ENCODE data around the gene CLEC2D. TPM values are rescaled to one million over a fixed set of nuclear protein-coding genes. Genes with fewer than 3 reads are reported as not detected.
A peak's percentile ranks its signal among the peaks of the same experiment; 100 is the strongest.
"Not testable (repeated sequence)": the region's sequence is repeated elsewhere in the genome, so short reads cannot be mapped to it uniquely, and the experiment has no call there.

The CLEC2D gene
- total and polyA plus RNA-seq, 10 of the 15 experiments (the other 5 are each of a cell fraction or from before 2014, with no cell fraction given), result 4.6 to 29.8 (median 16.0) TPM

DNA sequence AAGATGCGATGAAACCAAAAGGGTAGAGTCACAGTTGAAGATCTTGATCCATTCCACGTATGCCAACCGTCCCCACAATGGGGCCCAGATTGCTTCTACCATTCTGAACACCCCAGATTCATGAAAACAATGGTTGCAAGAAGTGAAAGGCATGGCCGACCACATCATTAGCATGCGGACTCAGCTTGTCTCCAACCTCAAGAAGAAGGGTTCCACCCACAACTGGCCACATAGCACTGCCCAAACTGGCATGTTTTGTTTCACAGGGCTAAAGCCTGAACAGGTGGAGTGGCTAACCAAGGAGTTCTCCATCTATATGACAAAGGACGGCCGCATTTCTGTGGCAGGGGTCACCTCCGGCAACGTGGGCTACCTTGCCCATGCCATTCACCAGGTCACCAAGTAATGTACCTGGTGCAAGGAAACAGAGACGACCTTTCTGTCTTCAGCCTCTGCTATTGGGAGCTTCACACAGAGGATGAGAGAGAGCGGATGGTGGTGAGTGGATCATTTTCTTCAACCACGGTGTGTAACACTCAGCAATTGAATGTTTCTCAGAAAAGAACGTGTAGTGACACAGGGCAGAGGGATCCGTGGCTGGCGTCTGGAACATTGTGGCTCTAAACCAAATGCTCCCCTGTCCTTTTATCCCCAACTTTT, 26.8 kb upstream of the CLEC2D start:
- intact Hi-C loops (cut with micrococcal nuclease; ENCODE audit: unreplicated experiment), result no loop called here
- no peak for TF ChIP-seq HCFC1 (IDR thresholded peaks at IDR 0.05; ENCODE audit: low read length)
- TF ChIP-seq POU2F2 (IDR thresholded peaks at IDR 0.05; ENCODE audit: borderline replicate concordance, low read depth, low read length), result peak; percentile 66; the same call in 1 of the 3 replicates
- no peaks in the 10 kb centered on the region for H4K20me1 ChIP-seq (ENCODE audit: control insufficient read depth, insufficient read depth)
- FAIRE-seq (no peak), ATAC-seq (peak; percentile 29; the same call in 2 of the 3 replicates), DNase-seq (ENCODE audit: low read depth, low spot score) (no peak)
- WGBS (ENCODE audit: insufficient coverage, insufficient replicate concordance, low lambda C conversion rate, missing lambda C conversion rate), result 32% methylated on average over 15 of the region's 15 CpGs
- no TSS peak for BruUV-seq (replicated peaks)
- no peaks in the 10 kb centered on the region for H3K27me3 ChIP-seq (replicated peaks in 1 of 2; ENCODE audit: control insufficient read depth in 2 of 2, insufficient read depth in 2 of 2, low read length in 1 of 2)
- no peak overlapping the region for H3K9ac ChIP-seq (ENCODE audit: control insufficient read depth, insufficient read depth, low read length)
- H3K79me2 ChIP-seq (ENCODE audit: control insufficient read depth, insufficient read depth, low read length), result no peaks in the 10 kb centered on the region
- H3K4me2 ChIP-seq (ENCODE audit: control insufficient read depth, insufficient read depth), result no peak overlapping the region
- ChIA-PET SMC1A (ENCODE audit: uncharacterized antibody, unreplicated experiment) (interaction anchor here (0.9 kb wide), 1 partner anchor 8 kb away, joined by 3 read pairs; no protein-coding TSS in a partner anchor), CTCF (interaction anchor here (1.5 kb wide), 1 partner anchor 8 kb away, joined by 4 read pairs; no protein-coding TSS in a partner anchor), POLR2A (no interaction called here), RAD21 (ENCODE audit: unreplicated experiment) (no interaction called here)
- H3K36me3 ChIP-seq (ENCODE audit: control insufficient read depth in 2 of 2, insufficient read depth in 2 of 2, low read length in 1 of 2), result no peaks in the 10 kb centered on the region
- H3K27ac ChIP-seq (ENCODE audit: control insufficient read depth, insufficient read depth), result no peak overlapping the region
- no peak overlapping the region for H3K4me3 ChIP-seq
- in situ Hi-C loops (cut with MboI), result no loop called here
- H3K4me1 ChIP-seq (ENCODE audit: control insufficient read depth, insufficient read depth, low read length), result peaks cover 16% of the 10 kb centered on the region
- H3K9me3 ChIP-seq (replicated peaks; ENCODE audit: control insufficient read depth, insufficient read depth, low read length), result peaks cover 8% of the 10 kb centered on the region; the same call in 2 of the 3 replicates
- no peak overlapping the region for H2AFZ ChIP-seq (ENCODE audit: control insufficient read depth, low read depth, low read length)

DNA sequence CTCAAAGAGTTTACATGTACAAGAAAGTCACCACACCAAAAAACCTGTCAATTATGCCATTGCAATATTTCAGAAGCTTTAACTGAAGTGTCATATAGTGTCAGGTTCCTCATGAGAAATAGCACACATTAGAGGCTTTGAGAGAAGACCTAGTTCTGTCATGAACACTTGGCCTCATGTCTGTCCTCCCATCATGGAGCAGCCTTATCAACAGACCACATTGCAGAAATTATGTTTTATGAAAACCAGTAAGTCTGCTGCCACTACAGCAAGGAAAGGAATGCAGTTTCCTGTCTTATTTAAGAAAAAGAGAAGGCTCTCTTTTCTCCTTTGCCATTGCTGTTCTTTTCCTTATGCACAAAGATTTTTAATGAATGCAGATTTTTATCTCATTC, 26.2 kb upstream of the CLEC2D start:
- H3K4me2 ChIP-seq (ENCODE audit: control insufficient read depth, insufficient read depth), result no peak overlapping the region
- TF ChIP-seq ZNF622 (IDR thresholded peaks at IDR 0.05) (no peak), NFYB (IDR thresholded peaks at IDR 0.05; ENCODE audit: insufficient read depth, low read depth, low read length) (no peak), RBBP5 (conservative IDR thresholded peaks at IDR 0.05) (no peak), NFXL1 (IDR thresholded peaks at IDR 0.05; ENCODE audit: borderline replicate concordance) (no peak), TBL1XR1 (IDR thresholded peaks at IDR 0.05; ENCODE audit: low read depth, low read length) (no peak), CHD2 (IDR thresholded peaks at IDR 0.05; ENCODE audit: borderline replicate concordance, low read depth, low read length) (no peak), JUNB (IDR thresholded peaks at IDR 0.05) (no peak), CBFB (IDR thresholded peaks at IDR 0.05; ENCODE audit: low read depth) (no peak)
- no TSS peak for BruUV-seq (replicated peaks)
- ATAC-seq (no peak), FAIRE-seq (no peak), DNase-seq (ENCODE audit: low read depth, low spot score) (no peak)
- H3K36me3 ChIP-seq (ENCODE audit: control insufficient read depth in 2 of 2, insufficient read depth in 2 of 2, low read length in 1 of 2), result no peaks in the 10 kb centered on the region
- no peaks in the 10 kb centered on the region for H4K20me1 ChIP-seq (ENCODE audit: control insufficient read depth, insufficient read depth)
- no peak overlapping the region for H3K4me3 ChIP-seq
- no peak overlapping the region for H3K9ac ChIP-seq (ENCODE audit: control insufficient read depth, insufficient read depth, low read length)
- H3K27ac ChIP-seq (ENCODE audit: control insufficient read depth, insufficient read depth), result no peak overlapping the region
- H3K27me3 ChIP-seq (replicated peaks in 1 of 2; ENCODE audit: control insufficient read depth in 2 of 2, insufficient read depth in 2 of 2, low read length in 1 of 2), result no peaks in the 10 kb centered on the region
- H3K4me1 ChIP-seq (ENCODE audit: control insufficient read depth, insufficient read depth, low read length), result peaks cover 17% of the 10 kb centered on the region
- RAD21 ChIA-PET (ENCODE audit: unreplicated experiment), result no interaction called here
- SMC1A ChIA-PET (ENCODE audit: uncharacterized antibody, unreplicated experiment), result interaction anchor here (0.9 kb wide), 1 partner anchor 9 kb away, joined by 3 read pairs; no protein-coding TSS in a partner anchor
- peaks cover 8% of the 10 kb centered on the region; the same call in 2 of the 3 replicates for H3K9me3 ChIP-seq (replicated peaks; ENCODE audit: control insufficient read depth, insufficient read depth, low read length)
- POLR2A ChIA-PET, result no interaction called here
- H2AFZ ChIP-seq (ENCODE audit: control insufficient read depth, low read depth, low read length), result no peak overlapping the region
- in situ Hi-C loops (cut with MboI), result no loop called here
- H3K79me2 ChIP-seq (ENCODE audit: control insufficient read depth, insufficient read depth, low read length), result no peaks in the 10 kb centered on the region; the same call in 1 of the 2 replicates
- CTCF ChIA-PET, result interaction anchor here (1.5 kb wide), 1 partner anchor 9 kb away, joined by 4 read pairs; no protein-coding TSS in a partner anchor
- intact Hi-C loops (cut with micrococcal nuclease; ENCODE audit: unreplicated experiment), result no loop called here

- not testable (repeated sequence) for ATAC-seq
Observed at GRCh38 chr12:9644985-9645551, 24.4 kb upstream of the CLEC2D start.

More at GRCh38 chr12:9644985-9645551, 24.4 kb upstream of the CLEC2D start:
- Histone ChIP-seq H3K79me2 (ENCODE audit: control insufficient read depth, insufficient read depth, low read length) (peaks cover 11% of the 10 kb centered on the region), H3K4me1 (ENCODE audit: control insufficient read depth, insufficient read depth, low read length) (peaks cover 14% of the 10 kb centered on the region)
- H3K36me3 ChIP-seq (ENCODE audit: control insufficient read depth in 2 of 2, insufficient read depth in 2 of 2, low read length in 1 of 2); H3K4me2 ChIP-seq (ENCODE audit: control insufficient read depth, insufficient read depth); H4K20me1 ChIP-seq (ENCODE audit: control insufficient read depth, insufficient read depth); H3K9me3 ChIP-seq (replicated peaks; ENCODE audit: control insufficient read depth, insufficient read depth, low read length); BruUV-seq (replicated peaks); FAIRE-seq; POLR2A ChIA-PET; H3K27ac ChIP-seq (ENCODE audit: control insufficient read depth, insufficient read depth); CTCF ChIA-PET; RAD21 ChIA-PET (ENCODE audit: unreplicated experiment); H2AFZ ChIP-seq (ENCODE audit: control insufficient read depth, low read depth, low read length); H3K27me3 ChIP-seq (replicated peaks in 1 of 2; ENCODE audit: control insufficient read depth in 2 of 2, insufficient read depth in 2 of 2, low read length in 1 of 2); DNase-seq (ENCODE audit: low read depth, low spot score); H3K4me3 ChIP-seq; H3K9ac ChIP-seq (ENCODE audit: control insufficient read depth, insufficient read depth, low read length): not testable (repeated sequence)
- WGBS (ENCODE audit: insufficient coverage, insufficient replicate concordance, low lambda C conversion rate, missing lambda C conversion rate), result 0% methylated on average over 1 of the region's 1 CpG
- in situ Hi-C loops (cut with MboI) (loop anchor here (5.0 kb wide), 1 partner anchor 87 kb away; the partner anchor contains the start of gene CLECL1), intact Hi-C loops (cut with micrococcal nuclease; ENCODE audit: unreplicated experiment) (loop anchor here (5.0 kb wide), 1 partner anchor 283 kb away; no protein-coding TSS in a partner anchor)
- SMC1A ChIA-PET (ENCODE audit: uncharacterized antibody, unreplicated experiment), result interaction anchor here (0.6 kb wide), 1 partner anchor 44 kb away, joined by 3 read pairs; no protein-coding TSS in a partner anchor

All from GM12878 (cell line).